Glomerular endothelial cell (primary cell): ENCODE results near the gene TCEANC. TPM values are rescaled to one million over a fixed set of nuclear protein-coding genes. Genes with fewer than 3 reads are reported as not detected.
"Not testable (repeated sequence)": the region's sequence is repeated elsewhere in the genome, so short reads cannot be mapped to it uniquely, and the experiment has no call there.

ENCODE experiments used
- DNase-seq: peaks from one replicate; pipeline ENCODE4 v3.0.0-alpha.2; 2011; ENCODE audit warnings: low read depth, low spot score; ENCODE audit errors: extremely low read depth
- total RNA-seq: library from RNA; depleted of rRNA; stranded (reverse); fragments of >200 nt; gene quantifications from 2 replicates; pipeline ENCODE4 v1.2.3, GENCODE V29; 2015

The TCEANC gene
- 1.3 and 3.3 TPM in 2 replicates for total RNA-seq

GRCh38 chrX:13652850-13653693 lies at the start of gene TCEANC:
TSS of gene TCEANC (plus strand) at chrX:13653141. CDS start at chrX:13662509, 9,368 bp downstream.
- peak; percentile 83 for DNase-seq

GRCh38 chrX:13605611-13606010 lies 47.3 kb upstream of the TCEANC start:
- no peak for DNase-seq

GRCh38 chrX:13607331-13607995 lies 45.5 kb upstream of the TCEANC start:
- DNase-seq = no peak

- DNase-seq = no peak
Measured at GRCh38 chrX:13607996-13608365, 45.0 kb upstream of the TCEANC start.

- no peak for DNase-seq
Measured at GRCh38 chrX:13614154-13614553, 38.8 kb upstream of the TCEANC start.

- DNase-seq = no peak
Measured at GRCh38 chrX:13620207-13620606, 32.7 kb upstream of the TCEANC start.

- no peak for DNase-seq
Measured at GRCh38 chrX:13622401-13622964, 30.5 kb upstream of the TCEANC start.

- DNase-seq = no peak
Measured at GRCh38 chrX:13627306-13627705, 25.6 kb upstream of the TCEANC start.

GRCh38 chrX:13637224-13637623 lies 15.7 kb upstream of the TCEANC start:
- not testable (repeated sequence) for DNase-seq

GRCh38 chrX:13638021-13638420 lies 14.9 kb upstream of the TCEANC start:
- no peak for DNase-seq

- DNase-seq = no peak
Measured at GRCh38 chrX:13638826-13639225, 14.1 kb upstream of the TCEANC start.

- not testable (repeated sequence) for DNase-seq
Measured at GRCh38 chrX:13641684-13642083, 11.3 kb upstream of the TCEANC start.

GRCh38 chrX:13645464-13646153 lies 7.3 kb upstream of the TCEANC start:
- no peak for DNase-seq

- DNase-seq = no peak
Measured at GRCh38 chrX:13646154-13646549, 6.8 kb upstream of the TCEANC start.

GRCh38 chrX:13647709-13648212 lies 5.2 kb upstream of the TCEANC start:
- DNase-seq = no peak

GRCh38 chrX:13648336-13648735 lies 4.6 kb upstream of the TCEANC start:
- not testable (repeated sequence) for DNase-seq

- DNase-seq = no peak
Measured at GRCh38 chrX:13649838-13650237, 3.1 kb upstream of the TCEANC start.

GRCh38 chrX:13650318-13650717 lies 2.6 kb upstream of the TCEANC start:
- no peak for DNase-seq

GRCh38 chrX:13651150-13651549 lies 1.8 kb upstream of the TCEANC start:
- no peak for DNase-seq

GRCh38 chrX:13652287-13652793 lies 601 bp upstream of the TCEANC start:
- no peak for DNase-seq

- DNase-seq = no peak
Measured at GRCh38 chrX:13654116-13654515, 1.2 kb downstream of the TCEANC start.
